WERI-Rb-1 (cell line): ENCODE data around the gene MACROD2.

Source experiments
- DNase-seq: peaks from one replicate; pipeline ENCODE4 v3.0.0-alpha.2; 2020
- H3K27ac ChIP-seq: fragments of 250-450 bp; sonication (Bioruptor Pico); 2 replicates; pipeline ENCODE4 v1.5.1; 2020; ENCODE audit warnings: mild to moderate bottlenecking, moderate library complexity
- H3K27me3 ChIP-seq: fragments of 250-450 bp; sonication (Bioruptor Pico); 2 replicates; pipeline ENCODE4 v1.5.1; 2021; ENCODE audit warnings: mild to moderate bottlenecking, low read depth, moderate library complexity; ENCODE audit not compliant: insufficient read depth, severe bottlenecking
- H3K36me3 ChIP-seq: fragments of 250-450 bp; sonication (Bioruptor Pico); 2 replicates; pipeline ENCODE4 v1.5.1; 2020; ENCODE audit warnings: mild to moderate bottlenecking, moderate library complexity
- H3K4me3 ChIP-seq: 2 replicates; pipeline ENCODE4 v1.5.1; 2011; ENCODE audit warnings: low read depth, mild to moderate bottlenecking, control low read depth, low read length
- H3K9me3 ChIP-seq: fragments of 250-450 bp; sonication (Bioruptor Pico); 2 replicates; pipeline ENCODE4 v1.5.1; 2021; ENCODE audit warnings: mild to moderate bottlenecking, moderate library complexity; ENCODE audit not compliant: severe bottlenecking
- CTCF ChIP-seq: IDR thresholded peaks from 2 replicates; pipeline ENCODE4 v1.5.1; 2011; ENCODE audit warnings: low read depth, mild to moderate bottlenecking, control low read depth, inconsistent platforms, low read length

The MACROD2 gene

GRCh38 chr20:14284443-14284842 is 289.1 kb downstream of the MACROD2 start:
- H3K27ac ChIP-seq: no peak overlapping the region
- no peaks in the 10 kb centered on the region for H3K27me3 ChIP-seq

GRCh38 chr20:14288341-14289330 is 293.3 kb downstream of the MACROD2 start:
- Histone ChIP-seq H3K27ac (no peak overlapping the region), H3K36me3 (no peaks in the 10 kb centered on the region), H3K9me3 (no peaks in the 10 kb centered on the region), H3K4me3 (no peak overlapping the region), H3K27me3 (no peaks in the 10 kb centered on the region)
- no peak for DNase-seq
- TF ChIP-seq CTCF: no peak

More at GRCh38 chr20:14284443-14284842, 289.1 kb downstream of the MACROD2 start:
- TF ChIP-seq CTCF: no peak
- H3K4me3 ChIP-seq: no peak overlapping the region
- no peaks in the 10 kb centered on the region for H3K36me3 ChIP-seq
- no peaks in the 10 kb centered on the region for H3K9me3 ChIP-seq
- DNase-seq: no peak

- Histone ChIP-seq H3K27me3 (no peaks in the 10 kb centered on the region), H3K36me3 (no peaks in the 10 kb centered on the region), H3K9me3 (no peaks in the 10 kb centered on the region), H3K4me3 (no peak overlapping the region), H3K27ac (no peak overlapping the region)
- TF ChIP-seq CTCF: no peak
- no peak for DNase-seq
Measured at GRCh38 chr20:14291502-14291901, 296.2 kb downstream of the MACROD2 start.

- Histone ChIP-seq H3K27me3 (no peaks in the 10 kb centered on the region), H3K36me3 (no peaks in the 10 kb centered on the region), H3K9me3 (no peaks in the 10 kb centered on the region), H3K4me3 (no peak overlapping the region), H3K27ac (no peak overlapping the region)
- no peak for DNase-seq
- no peak for TF ChIP-seq CTCF
Measured at GRCh38 chr20:14295238-14295637, 299.9 kb downstream of the MACROD2 start.

GRCh38 chr20:14295770-14296309 is 300.5 kb downstream of the MACROD2 start:
- DNase-seq: no peak
- Histone ChIP-seq H3K4me3 (no peak overlapping the region), H3K9me3 (no peaks in the 10 kb centered on the region), H3K27ac (no peak overlapping the region), H3K27me3 (no peaks in the 10 kb centered on the region), H3K36me3 (no peaks in the 10 kb centered on the region)
- TF ChIP-seq CTCF: no peak
